GM12892 (cell line): Measurements from ENCODE around the gene SULT1E1.

ENCODE experiments used
- POLR2A ChIP-seq: IDR thresholded peaks from 2 replicates; pipeline ENCODE4 v1.6.1; 2011; ENCODE audit warnings: low read depth, low read length, control low read depth
- TAF1 ChIP-seq: IDR thresholded peaks from 2 replicates; pipeline ENCODE4 v1.6.1; 2011; ENCODE audit warnings: low read depth, mild to moderate bottlenecking, control low read depth, low read length, borderline replicate concordance

DNA sequence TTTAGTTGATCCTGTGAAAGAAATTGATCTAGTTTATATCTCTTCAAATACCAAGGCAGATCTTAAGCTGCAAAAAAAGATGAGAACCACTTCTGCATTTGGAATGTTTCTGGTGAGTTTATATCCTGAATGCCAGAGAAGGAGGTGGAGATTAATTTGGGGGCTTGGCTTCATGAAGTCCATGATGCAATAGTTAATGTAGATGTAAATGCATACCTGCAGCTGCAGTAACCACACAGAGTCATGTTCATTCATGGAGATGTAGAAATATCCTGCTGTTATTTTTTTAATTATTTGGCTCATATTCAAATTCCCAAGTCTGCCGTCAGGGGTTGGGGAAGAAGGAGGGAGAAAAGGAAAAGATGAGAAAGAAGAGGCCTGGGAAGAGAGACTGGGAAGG, at the start of gene SULT1E1:
- TF ChIP-seq POLR2A (no peak), TAF1 (no peak)
